Adrenal gland (tissue), 12 donors: ENCODE results near the gene ATP9A. TPM values are rescaled to one million over a fixed set of nuclear protein-coding genes. Genes with fewer than 3 reads are reported as not detected.
A peak's percentile ranks its signal among the peaks of the same experiment; 100 is the strongest.

Source experiments
- DNase-seq, 7 donors: peaks; one replicate each; pipeline ENCODE4 v3.0.0-alpha.2; 2019 to 2020
- H3K27ac ChIP-seq, 5 donors: fragments of 200-600 bp; sonication (generic) in 4 of 5; 1 replicate in 3 of 5; 2 replicates in 2 of 5; pipeline versions ENCODE4 v1.5.1 to v1.8.0; 2016 to 2020; ENCODE audit warnings: mild to moderate bottlenecking in 1 of 5
- H3K27me3 ChIP-seq: fragments of 200-600 bp; 2 replicates; pipeline ENCODE4 v1.8.0; 2021
- H3K36me3 ChIP-seq, 2 donors: fragments of 200-600 bp; replicated peaks in 1 of 2; 1 replicate in 1 of 2; 2 replicates in 1 of 2; pipeline versions ENCODE4 v1.5.1 to v1.8.0; 2018 to 2022
- H3K4me1 ChIP-seq, 2 donors: fragments of 200-600 bp; replicated peaks in 1 of 2; 1 replicate in 1 of 2; 2 replicates in 1 of 2; pipeline versions ENCODE4 v1.5.1 to v1.8.0; 2018 to 2021
- H3K4me3 ChIP-seq, 4 donors: fragments of 200-600 bp; sonication (generic) in 3 of 4; one replicate each; pipeline ENCODE4 v1.5.1; 2016 to 2018
- H3K9me3 ChIP-seq, 3 donors: fragments of 200-600 bp; sonication (generic) in 1 of 3; replicated peaks in 1 of 3; 1 replicate in 2 of 3; 2 replicates in 1 of 3; pipeline versions ENCODE4 v1.5.1 to v1.8.0; 2016 to 2021
- POLR2A ChIP-seq, 2 donors: fragments of 450-650 bp; IDR thresholded peaks; one replicate each; pipeline ENCODE4 v1.6.1; 2017; ENCODE audit warnings: antibody characterized with exemption in 2 of 2, mild to moderate bottlenecking in 2 of 2, moderate library complexity in 1 of 2
- WGBS, 4 donors: extraction: QIAGEN DNeasy Blood & Tissue Kit in 2 of 4; methylation state at CpG; one replicate each; pipeline versions ENCODE4 v1.1.5 to v1.1.7; 2013 to 2017; 5-methylcytosine and 5-hydroxymethylcytosine counted together
- intact Hi-C, 2 donors: fragments of 100-400 bp; cut with DNase I; formaldehyde crosslinking; loops; one replicate each; pipeline versions ENCODE4 v1.14.1 to v1.15.0; 2022 to 2023
- polyA plus RNA-seq, 3 donors: library from polyadenylated mRNA; stranded (reverse); fragments of 200-250 nt in 2 of 3; fragments of 350-450 nt in 1 of 3; fragmentation: Illumina TruSeq in 1 of 3; extraction: RNeasy Lipid Tissue Mini Kit (QIAGEN cat#74804) in 1 of 3; gene quantifications; one replicate each; pipeline ENCODE4 v1.2.3, GENCODE V29; 2013 to 2014
- total RNA-seq, 9 donors: library from RNA; depleted of rRNA in 4 of 9; stranded (reverse); fragments of >200 nt in 4 of 9; fragments of 120-200 nt in 1 of 9; fragmentation: NEBNext Ultra II Directional in 1 of 9; extraction: Animal tissue kit (Norgen Biotek cat#: 25700) in 1 of 9; gene quantifications; one replicate each; pipeline versions ENCODE4 v1.1.0 to v1.2.4, GENCODE V29; 2013 to 2023
- TF ChIP-seq, protein P1 (sequence below), 6 experiments: fragments of 450-650 bp in 4 of 6; fragments of 200-600 bp in 2 of 6; sonication (generic) in 1 of 6; IDR thresholded peaks; 1 replicate in 5 of 6; 2 replicates in 1 of 6; pipeline versions ENCODE4 v1.5.1 to v1.8.0; 2016 to 2021; ENCODE audit warnings: antibody characterized with exemption in 6 of 6, mild to moderate bottlenecking in 2 of 6, moderate library complexity in 1 of 6
- donor health status: healthy with polysubstance abuse.
- donor health status: Bipolar disorder and iron deficiency.
- donor health status: DM: yes; HTN: yes; CAD: no.
- donor health status: DM: no; HTN: no; CAD: no.
- donor health status: DM: no; HTN: no; CAD: no.
- donor health status: DM: yes; HTN: yes; CAD: no.

Gene ATP9A
- total and polyA plus RNA-seq, 12 donors: 3.7 to 34.5 (median 16.7) TPM

- H3K9me3 ChIP-seq: no peaks in the 10 kb centered on the region
- TF ChIP-seq, protein P1, sequence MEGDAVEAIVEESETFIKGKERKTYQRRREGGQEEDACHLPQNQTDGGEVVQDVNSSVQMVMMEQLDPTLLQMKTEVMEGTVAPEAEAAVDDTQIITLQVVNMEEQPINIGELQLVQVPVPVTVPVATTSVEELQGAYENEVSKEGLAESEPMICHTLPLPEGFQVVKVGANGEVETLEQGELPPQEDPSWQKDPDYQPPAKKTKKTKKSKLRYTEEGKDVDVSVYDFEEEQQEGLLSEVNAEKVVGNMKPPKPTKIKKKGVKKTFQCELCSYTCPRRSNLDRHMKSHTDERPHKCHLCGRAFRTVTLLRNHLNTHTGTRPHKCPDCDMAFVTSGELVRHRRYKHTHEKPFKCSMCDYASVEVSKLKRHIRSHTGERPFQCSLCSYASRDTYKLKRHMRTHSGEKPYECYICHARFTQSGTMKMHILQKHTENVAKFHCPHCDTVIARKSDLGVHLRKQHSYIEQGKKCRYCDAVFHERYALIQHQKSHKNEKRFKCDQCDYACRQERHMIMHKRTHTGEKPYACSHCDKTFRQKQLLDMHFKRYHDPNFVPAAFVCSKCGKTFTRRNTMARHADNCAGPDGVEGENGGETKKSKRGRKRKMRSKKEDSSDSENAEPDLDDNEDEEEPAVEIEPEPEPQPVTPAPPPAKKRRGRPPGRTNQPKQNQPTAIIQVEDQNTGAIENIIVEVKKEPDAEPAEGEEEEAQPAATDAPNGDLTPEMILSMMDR (IDR thresholded peaks at IDR 0.05): peak; percentile 23 to 65 (median 50)
- no peak for TF ChIP-seq POLR2A (IDR thresholded peaks at IDR 0.05)
- peak; percentile 39 to 70 (median 53) for DNase-seq
- H3K4me1 ChIP-seq: peaks cover 0 to 2% of the 10 kb centered on the region in 2 donors
- no peak overlapping the region for H3K4me3 ChIP-seq
- no peaks in the 10 kb centered on the region for H3K27me3 ChIP-seq
- 54 to 74% (median 68%) methylated on average over 16 to 17 of the region's 17 CpGs for WGBS, 4 donors
- no peak overlapping the region for H3K27ac ChIP-seq
- no peaks in the 10 kb centered on the region for H3K36me3 ChIP-seq
- intact Hi-C loops: no loop called here
These were observed 143.9 kb downstream of the ATP9A start for GRCh38 chr20:51624157-51624731.

GRCh38 chr20:51623255-51623654 is 144.9 kb downstream of the ATP9A start:
- no peaks in the 10 kb centered on the region for H3K36me3 ChIP-seq
- H3K27ac ChIP-seq: no peak overlapping the region
- 89 to 95% (median 90%) methylated on average over 6 to 9 of the region's 9 CpGs for WGBS, 4 donors
- H3K9me3 ChIP-seq: no peaks in the 10 kb centered on the region
- no peaks in the 10 kb centered on the region for H3K27me3 ChIP-seq
- DNase-seq: no peak
- H3K4me1 ChIP-seq: no peaks in the 10 kb centered on the region
- no peak overlapping the region for H3K4me3 ChIP-seq
- TF ChIP-seq, protein P1 (IDR thresholded peaks at IDR 0.05): no peak
- no peak for TF ChIP-seq POLR2A (IDR thresholded peaks at IDR 0.05)
- intact Hi-C loops: no loop called here

DNA sequence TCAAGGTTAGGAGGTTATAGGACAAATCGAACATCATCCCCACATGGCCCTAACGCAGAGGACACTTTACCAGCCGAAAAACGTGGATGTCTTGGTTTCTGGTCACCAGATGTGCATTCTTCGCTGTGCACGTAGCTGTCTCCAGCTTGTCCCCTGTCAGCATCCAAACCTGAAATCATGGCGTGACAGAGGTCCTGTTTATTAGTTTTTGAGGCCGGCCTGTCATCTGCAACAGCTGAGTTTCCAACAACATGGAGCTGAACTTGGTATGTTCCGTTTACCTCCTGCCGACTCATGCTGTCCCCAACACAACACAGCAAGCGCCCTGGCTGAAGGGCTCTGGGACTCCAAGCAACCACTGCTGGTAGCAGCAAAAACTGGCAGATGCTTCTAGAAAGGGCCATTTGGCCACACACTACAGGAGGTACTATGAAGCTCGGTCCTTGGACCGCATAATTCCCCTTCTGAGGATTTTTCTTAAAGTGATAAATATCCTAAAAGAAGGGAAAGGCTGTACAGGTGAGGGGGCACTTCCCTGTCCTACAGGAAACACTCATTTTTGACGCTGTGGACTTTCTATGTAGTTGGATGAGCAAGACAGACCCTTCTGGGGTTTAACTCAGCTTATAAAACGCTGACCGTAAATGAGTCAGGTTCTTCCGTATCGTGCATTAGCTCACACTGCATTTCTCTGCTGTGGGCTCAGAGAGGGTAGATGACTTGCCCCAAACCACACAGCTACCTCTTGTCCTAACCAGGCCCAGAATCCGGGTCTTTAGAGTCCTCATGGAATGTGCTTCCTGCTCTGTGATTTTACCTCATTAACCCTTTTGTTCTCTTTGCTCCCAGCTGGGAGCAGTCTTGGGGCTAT is 146.0 kb downstream of the ATP9A start:
- H3K27me3 ChIP-seq: no peaks in the 10 kb centered on the region
- H3K27ac ChIP-seq: no peak overlapping the region
- no peaks in the 10 kb centered on the region for H3K4me1 ChIP-seq
- WGBS, 4 donors: 84 to 93% (median 90%) methylated on average over 19 of the region's 19 CpGs
- DNase-seq: no peak
- no peak overlapping the region for H3K4me3 ChIP-seq
- TF ChIP-seq, protein P1 (IDR thresholded peaks at IDR 0.05): no peak
- no peak for TF ChIP-seq POLR2A (IDR thresholded peaks at IDR 0.05)
- no peaks in the 10 kb centered on the region for H3K9me3 ChIP-seq
- H3K36me3 ChIP-seq: no peaks in the 10 kb centered on the region
- intact Hi-C loops: no loop called here

- Histone ChIP-seq H3K9me3 (no peaks in the 10 kb centered on the region), H3K36me3 (no peaks in the 10 kb centered on the region), H3K27me3 (no peaks in the 10 kb centered on the region), H3K4me3 (no peak overlapping the region), H3K4me1 (no peaks in the 10 kb centered on the region), H3K27ac (no peak overlapping the region)
- WGBS, 4 donors: 76 to 90% (median 83%) methylated on average over 12 of the region's 12 CpGs
- intact Hi-C loops: no loop called here
- DNase-seq: no peak
- TF ChIP-seq, protein P1 (IDR thresholded peaks at IDR 0.05): no peak
- TF ChIP-seq POLR2A (IDR thresholded peaks at IDR 0.05): no peak
These were observed 147.8 kb downstream of the ATP9A start for GRCh38 chr20:51620432-51620831.
